Stimulated activated CD4-positive, alpha-beta T cell treated with anti-CD3 and anti-CD28 coated beads, Interleukin-1b, Interleukin-23, amount 100 ng/mL, for 1 hour (primary cell): ENCODE data around the gene APLP2.

Source experiments
- DNase-seq, 2 donors: peaks; one replicate each; pipeline ENCODE4 v3.0.0-alpha.2; 2020; ENCODE audit warnings: low read depth in 2 of 2

The APLP2 gene

GRCh38 chr11:130055617-130056016 is 14.1 kb upstream of the APLP2 start:
- no peak for DNase-seq

DNA sequence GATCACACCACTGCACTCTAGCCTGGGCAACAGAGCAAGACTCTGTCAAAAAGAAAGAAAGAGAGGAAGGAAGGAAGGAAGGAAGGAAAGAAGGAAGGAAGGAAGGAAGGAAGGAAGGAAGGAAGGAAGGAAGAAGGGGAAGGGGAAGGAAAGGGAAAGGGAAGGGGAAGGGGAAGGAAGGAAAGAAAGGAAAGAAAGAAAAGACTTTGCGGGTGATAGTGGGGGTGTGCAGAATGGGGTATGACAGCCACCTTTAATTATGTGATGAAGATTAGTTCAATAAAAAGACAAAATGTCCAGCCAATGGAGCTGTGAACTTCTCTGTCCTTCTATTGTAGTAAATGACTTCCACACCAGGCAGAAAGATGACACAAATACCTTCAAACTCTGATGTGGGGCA is 8.7 kb upstream of the APLP2 start:
- no peak for DNase-seq

GRCh38 chr11:130062026-130062425 is 7.7 kb upstream of the APLP2 start:
- no peak for DNase-seq

DNA sequence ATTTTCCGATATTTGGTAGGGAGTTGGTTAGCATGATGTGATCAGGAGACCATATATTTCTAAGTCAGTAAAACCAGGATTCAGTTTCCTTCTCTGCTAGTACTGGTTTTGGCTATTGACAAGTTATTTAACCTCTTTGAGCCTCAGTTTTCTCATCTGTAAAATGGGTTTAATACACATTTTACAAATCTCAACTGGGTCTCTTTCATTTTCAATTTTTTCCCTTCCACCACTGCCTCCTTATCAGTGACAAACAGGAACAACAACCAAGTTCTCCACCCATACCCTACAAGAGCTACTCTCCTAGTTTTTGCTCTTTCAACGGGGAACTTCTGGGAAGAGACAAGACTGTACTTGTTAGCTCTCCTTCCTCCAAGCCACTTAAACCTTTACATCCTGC is 6.2 kb upstream of the APLP2 start:
- no peak for DNase-seq

- DNase-seq, result no peak
Observed at GRCh38 chr11:130064596-130064995, 5.1 kb upstream of the APLP2 start.

DNA sequence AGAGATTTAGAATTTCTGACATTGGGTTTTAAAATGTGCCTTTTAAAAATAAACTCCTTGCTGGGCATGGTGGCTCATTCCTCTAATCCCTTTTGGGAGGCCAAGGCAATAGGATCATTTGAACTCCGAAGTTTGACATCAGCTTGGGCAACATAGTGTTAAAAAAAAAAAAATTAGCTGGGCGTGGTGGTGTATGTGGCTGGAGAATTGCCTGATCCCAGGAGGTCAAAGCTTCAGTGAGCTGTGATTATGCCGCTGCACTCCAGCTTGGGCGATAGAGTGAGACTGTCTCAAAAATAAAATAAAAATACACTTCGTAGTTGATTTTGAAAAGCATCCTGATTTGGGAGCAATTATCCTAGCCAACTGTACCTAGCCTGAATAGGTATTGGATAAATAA is 3.4 kb upstream of the APLP2 start:
- DNase-seq, result no peak

- no peak for DNase-seq
Observed at GRCh38 chr11:130068546-130068985, 1.1 kb upstream of the APLP2 start.

- DNase-seq, result no peak
Observed at GRCh38 chr11:130068986-130069658, 572 bp upstream of the APLP2 start.

DNA sequence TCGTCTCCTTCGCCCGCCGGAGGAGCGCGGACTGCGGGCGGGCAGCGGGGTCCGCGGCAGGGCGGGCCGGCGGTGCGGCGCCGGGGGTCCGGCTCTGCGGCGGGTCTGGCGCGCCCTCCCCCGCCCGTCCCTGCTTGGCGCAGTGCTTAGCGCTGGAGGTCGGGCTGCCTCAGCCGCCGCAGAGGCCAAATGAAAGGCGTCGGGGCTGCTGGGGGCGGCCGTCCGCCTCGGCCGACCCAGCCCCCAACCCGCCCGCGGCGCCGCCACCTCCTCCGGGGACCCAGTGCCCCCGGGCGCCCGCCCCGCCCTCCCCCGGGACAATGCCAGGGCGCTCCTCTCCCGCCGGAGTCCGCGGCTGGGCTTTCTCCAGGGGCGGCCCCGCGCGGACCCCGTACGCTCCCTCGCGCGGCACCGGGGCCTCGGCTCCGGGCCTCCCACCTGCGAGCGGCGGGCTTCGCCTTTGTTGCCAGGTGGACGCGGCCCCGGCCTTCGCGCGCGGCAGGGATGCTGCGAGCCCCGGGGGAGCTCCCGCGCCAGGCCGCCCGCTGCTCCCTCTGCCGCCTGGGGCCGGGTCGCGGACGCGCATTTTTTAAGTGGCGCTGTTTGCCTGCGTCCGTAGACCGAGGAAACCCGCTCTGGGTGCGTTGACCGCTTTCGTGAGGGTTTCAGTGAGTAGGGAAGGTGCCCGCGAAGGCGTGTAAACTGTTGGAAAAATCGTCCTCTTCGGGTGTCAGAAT is 583 bp downstream of the APLP2 start:
- DNase-seq, result no peak

GRCh38 chr11:130070846-130071200 is 1.1 kb downstream of the APLP2 start:
- no peak for DNase-seq

DNA sequence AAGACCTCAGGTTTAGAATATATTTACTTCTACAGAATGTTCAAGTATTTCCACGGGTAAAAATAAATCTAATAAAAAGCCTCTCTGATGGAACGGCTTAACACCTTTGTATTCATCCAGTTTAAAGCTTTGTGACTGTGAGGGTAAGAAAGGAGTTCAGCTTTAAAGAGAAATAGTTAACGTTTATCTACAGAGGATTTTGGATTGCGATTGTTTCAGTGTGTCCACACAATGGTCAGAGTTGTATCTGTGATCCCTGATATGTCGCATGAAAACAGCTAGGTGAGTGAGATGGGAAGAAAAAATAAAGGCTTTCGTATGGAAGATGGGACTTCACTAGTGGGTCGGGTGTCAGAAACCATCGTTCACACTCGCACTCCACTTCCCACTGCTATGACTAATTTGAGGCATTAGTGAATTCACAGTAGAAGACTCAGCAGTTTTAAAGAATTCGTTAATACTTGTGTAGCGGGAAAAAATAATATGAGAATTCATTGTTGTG is 1.6 kb downstream of the APLP2 start:
- DNase-seq, result no peak

GRCh38 chr11:130074736-130075135 is 5.0 kb downstream of the APLP2 start:
- no peak for DNase-seq

GRCh38 chr11:130076778-130077481 is 7.2 kb downstream of the APLP2 start:
- no peak for DNase-seq

- no peak for DNase-seq
Observed at GRCh38 chr11:130077671-130078070, 8.0 kb downstream of the APLP2 start.

DNA sequence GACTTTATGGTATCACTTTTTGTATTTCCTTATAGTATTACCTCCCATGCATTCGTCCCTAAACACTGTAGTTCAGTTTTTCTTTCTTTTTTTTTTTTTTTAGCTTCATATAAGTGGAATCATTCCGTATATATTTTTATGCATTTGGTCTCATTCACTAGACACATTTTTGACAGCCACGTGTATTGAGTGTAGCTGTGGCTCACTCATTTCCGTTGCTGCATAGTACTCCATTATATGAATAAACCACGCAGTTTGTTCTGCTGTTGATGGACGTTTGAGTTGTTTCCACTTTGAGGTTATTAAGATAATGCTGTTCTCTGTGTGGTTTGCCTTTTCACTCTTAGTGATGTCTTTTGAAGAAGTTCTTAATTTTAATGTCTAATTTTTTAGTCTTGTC is 8.4 kb downstream of the APLP2 start:
- DNase-seq, result no peak

- no peak for DNase-seq
Observed at GRCh38 chr11:130085671-130086290, 16.1 kb downstream of the APLP2 start.

DNA sequence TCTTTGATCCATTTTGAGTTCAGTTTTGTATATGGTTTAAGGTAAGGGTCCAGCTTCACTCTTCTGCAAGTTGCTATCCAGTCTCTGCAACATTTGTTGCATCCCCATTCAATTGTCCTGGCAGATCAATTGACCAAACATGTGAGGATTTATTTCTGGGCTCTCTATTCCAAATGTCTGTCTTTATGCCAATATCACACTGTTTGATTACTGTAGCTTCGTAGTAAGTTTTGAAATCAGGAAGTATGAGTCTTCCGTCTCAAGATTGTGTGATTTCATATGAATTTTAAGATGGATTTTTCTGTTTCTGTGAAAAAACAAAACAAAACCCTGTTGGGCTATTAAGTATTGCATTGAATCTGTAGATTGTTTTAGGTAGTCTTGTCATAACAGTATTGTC is 17.0 kb downstream of the APLP2 start:
- no peak for DNase-seq

GRCh38 chr11:130087294-130087926 is 17.7 kb downstream of the APLP2 start:
- DNase-seq, result no peak

DNA sequence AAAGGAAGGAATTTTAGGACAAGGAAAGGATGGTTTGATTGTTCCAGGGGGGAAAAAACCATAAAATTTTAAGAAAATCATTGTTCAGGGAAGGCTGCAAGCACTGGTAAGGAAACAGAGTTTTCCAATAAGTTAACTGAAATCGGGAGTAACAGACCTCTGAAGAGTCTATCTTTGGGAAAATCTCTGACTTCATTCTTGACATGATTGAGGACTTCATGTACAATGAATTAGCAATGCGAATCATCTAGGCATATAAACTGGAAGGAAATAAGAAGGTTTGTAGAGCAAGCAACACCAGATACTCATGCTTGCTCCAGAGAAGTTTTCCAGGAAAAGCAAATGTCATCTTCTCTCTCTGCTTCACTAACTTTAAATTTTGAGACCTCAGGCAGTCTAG is 18.5 kb downstream of the APLP2 start:
- DNase-seq, result no peak

- DNase-seq, result no peak
Observed at GRCh38 chr11:130088919-130089673, 19.4 kb downstream of the APLP2 start.

- DNase-seq, result no peak
Observed at GRCh38 chr11:130089674-130090073, 20.0 kb downstream of the APLP2 start.
